GM18499 (cell line): Measurements from ENCODE around the gene RBM20.

Experiments used
- ATAC-seq: cut with Tn5 transposase; IDR thresholded peaks from one replicate; pipeline ENCODE4 v1.9.1; 2021; ENCODE audit warnings: moderate number of reproducible peaks; ENCODE audit not compliant: insufficient read depth, unreplicated experiment

The RBM20 gene

GRCh38 chr10:110880012-110880411, 235.9 kb downstream of the RBM20 start:
- ATAC-seq = no peak

GRCh38 chr10:110881247-110881646, 237.1 kb downstream of the RBM20 start:
- no peak for ATAC-seq

GRCh38 chr10:110881905-110882304, 237.8 kb downstream of the RBM20 start:
- ATAC-seq = no peak

- no peak for ATAC-seq
Measured at GRCh38 chr10:110883924-110884323, 239.8 kb downstream of the RBM20 start.

GRCh38 chr10:110885932-110886674, 242.0 kb downstream of the RBM20 start:
- ATAC-seq = no peak

GRCh38 chr10:110887560-110887959, 243.4 kb downstream of the RBM20 start:
- no peak for ATAC-seq
